ENCODE data around the gene BFSP2.

The BFSP2 gene

GRCh38 chr3:133400006-133400515 is at the start of gene BFSP2:
Gene BFSP2 (plus strand): TSS chr3:133400056. CDS start chr3:133400084, 28 bp downstream.
- no peak for DNase-seq (ENCODE audit: low read depth in 2 of 2)

GRCh38 chr3:133354721-133355120 is 45.1 kb upstream of the BFSP2 start:
- no peak for DNase-seq (ENCODE audit: low read depth in 2 of 2)

GRCh38 chr3:133360476-133360875 is 39.4 kb upstream of the BFSP2 start:
- DNase-seq (ENCODE audit: low read depth in 2 of 2) = no peak

GRCh38 chr3:133361011-133361410 is 38.8 kb upstream of the BFSP2 start:
- DNase-seq (ENCODE audit: low read depth in 2 of 2) = no peak

GRCh38 chr3:133361435-133361834 is 38.4 kb upstream of the BFSP2 start:
- DNase-seq (ENCODE audit: low read depth in 2 of 2) = no peak

GRCh38 chr3:133362539-133362938 is 37.3 kb upstream of the BFSP2 start:
- no peak for DNase-seq (ENCODE audit: low read depth in 2 of 2)

GRCh38 chr3:133364704-133365103 is 35.2 kb upstream of the BFSP2 start:
- DNase-seq (ENCODE audit: low read depth in 2 of 2) = no peak

GRCh38 chr3:133366921-133367320 is 32.9 kb upstream of the BFSP2 start:
- no peak for DNase-seq (ENCODE audit: low read depth in 2 of 2)

- no peak for DNase-seq (ENCODE audit: low read depth in 2 of 2)
Observed at GRCh38 chr3:133367403-133367802, 32.5 kb upstream of the BFSP2 start.

GRCh38 chr3:133367956-133368355 is 31.9 kb upstream of the BFSP2 start:
- DNase-seq (ENCODE audit: low read depth in 2 of 2) = no peak

GRCh38 chr3:133368371-133369067 is 31.3 kb upstream of the BFSP2 start:
- DNase-seq (ENCODE audit: low read depth in 2 of 2) = no peak

- no peak for DNase-seq (ENCODE audit: low read depth in 2 of 2)
Observed at GRCh38 chr3:133369068-133369440, 30.8 kb upstream of the BFSP2 start.

GRCh38 chr3:133371181-133371580 is 28.7 kb upstream of the BFSP2 start:
- DNase-seq (ENCODE audit: low read depth in 2 of 2) = no peak

GRCh38 chr3:133371676-133372075 is 28.2 kb upstream of the BFSP2 start:
- DNase-seq (ENCODE audit: low read depth in 2 of 2) = no peak

GRCh38 chr3:133374708-133375402 is 25.0 kb upstream of the BFSP2 start:
- no peak for DNase-seq (ENCODE audit: low read depth in 2 of 2)

- no peak for DNase-seq (ENCODE audit: low read depth in 2 of 2)
Observed at GRCh38 chr3:133375403-133375745, 24.5 kb upstream of the BFSP2 start.

GRCh38 chr3:133376810-133377209 is 23.0 kb upstream of the BFSP2 start:
- no peak for DNase-seq (ENCODE audit: low read depth in 2 of 2)

GRCh38 chr3:133377396-133377795 is 22.5 kb upstream of the BFSP2 start:
- DNase-seq (ENCODE audit: low read depth in 2 of 2) = no peak

- DNase-seq (ENCODE audit: low read depth in 2 of 2) = no peak
Observed at GRCh38 chr3:133379926-133380325, 19.9 kb upstream of the BFSP2 start.

- no peak for DNase-seq (ENCODE audit: low read depth in 2 of 2)
Observed at GRCh38 chr3:133380481-133381225, 19.2 kb upstream of the BFSP2 start.

GRCh38 chr3:133381346-133382109 is 18.3 kb upstream of the BFSP2 start:
- DNase-seq (ENCODE audit: low read depth in 2 of 2) = no peak

GRCh38 chr3:133383175-133383574 is 16.7 kb upstream of the BFSP2 start:
- no peak for DNase-seq (ENCODE audit: low read depth in 2 of 2)

Measured in stimulated activated CD8-positive, alpha-beta memory T cell treated with anti-CD3 and anti-CD28 coated beads, Interleukin-15, amount 100 ng/mL, for 48 hours (primary cell).